HG02943 (cell line): Measurements from ENCODE around the gene RPL35A.
A peak's percentile ranks its signal among the peaks of the same experiment; 100 is the strongest.
"Not testable (repeated sequence)": the region's sequence is repeated elsewhere in the genome, so short reads cannot be mapped to it uniquely, and the experiment has no call there.

ENCODE experiments used
- ATAC-seq: cut with Tn5 transposase; IDR thresholded peaks from one replicate; pipeline ENCODE4 v1.9.1; 2021; ENCODE audit warnings: mild to moderate bottlenecking, low read depth, moderate library complexity; ENCODE audit not compliant: unreplicated experiment

The RPL35A gene

GRCh38 chr3:197951392-197951990 lies 1.5 kb downstream of the RPL35A start:
- no peak for ATAC-seq

- ATAC-seq: no peak
Observed at GRCh38 chr3:197952440-197952839, 2.5 kb downstream of the RPL35A start.

- no peak for ATAC-seq
Observed at GRCh38 chr3:197953325-197953724, 3.3 kb downstream of the RPL35A start.

- ATAC-seq: no peak
Observed at GRCh38 chr3:197953881-197954280, 3.9 kb downstream of the RPL35A start.

GRCh38 chr3:197955892-197956477 lies 6.0 kb downstream of the RPL35A start:
- ATAC-seq: no peak

GRCh38 chr3:197956626-197956988 lies 6.6 kb downstream of the RPL35A start:
- no peak for ATAC-seq

- ATAC-seq: no peak
Observed at GRCh38 chr3:197957790-197958133, 7.8 kb downstream of the RPL35A start.

GRCh38 chr3:197958346-197958745 lies 8.4 kb downstream of the RPL35A start:
- ATAC-seq: no peak

- not testable (repeated sequence) for ATAC-seq
Observed at GRCh38 chr3:197958848-197959247, 8.9 kb downstream of the RPL35A start.

GRCh38 chr3:197959500-197959890 lies 9.5 kb downstream of the RPL35A start:
- ATAC-seq: no peak

GRCh38 chr3:197959891-197960693 lies 10.1 kb downstream of the RPL35A start, which contains the start of gene LMLN:
Gene LMLN (plus strand): TSS chr3:197960217. CDS start chr3:197960246, 29 bp downstream.
- ATAC-seq: peak; percentile 95

- no peak for ATAC-seq
Observed at GRCh38 chr3:197960694-197961581, 10.9 kb downstream of the RPL35A start.

- no peak for ATAC-seq
Observed at GRCh38 chr3:197961582-197961945, 11.6 kb downstream of the RPL35A start.

GRCh38 chr3:197963019-197963637 lies 13.1 kb downstream of the RPL35A start:
- no peak for ATAC-seq

GRCh38 chr3:197967337-197967989 lies 17.5 kb downstream of the RPL35A start:
- ATAC-seq: not testable (repeated sequence)

GRCh38 chr3:197970588-197970987 lies 20.6 kb downstream of the RPL35A start:
- ATAC-seq: no peak

- ATAC-seq: no peak
Observed at GRCh38 chr3:197974016-197974415, 24.0 kb downstream of the RPL35A start.

GRCh38 chr3:197975311-197975710 lies 25.3 kb downstream of the RPL35A start:
- ATAC-seq: no peak

GRCh38 chr3:197983076-197983475 lies 33.1 kb downstream of the RPL35A start:
- ATAC-seq: no peak

- no peak for ATAC-seq
Observed at GRCh38 chr3:197989651-197990050, 39.7 kb downstream of the RPL35A start.
